WTC11 (cell line): ENCODE measurements around the gene MCM7. TPM values are rescaled to one million over a fixed set of nuclear protein-coding genes. Genes with fewer than 3 reads are reported as not detected.

Experiments used
- ATAC-seq: fragments of 200-7000 bp; cut with Tn5 transposase; 2 replicates; pipeline ENCODE4 v1.10.0; 2021; ENCODE audit warnings: mild to moderate bottlenecking, moderate library complexity
- CTCF ChIA-PET: fragments of 300-600 bp; sonication (Branson Sonifier 250); formaldehyde crosslinking; loops from one replicate; lab custom pipeline; 2021; ENCODE audit warnings: antibody characterized with exemption; lab: Charles Lee
- POLR2A ChIA-PET: fragments of 350-600 bp; sonication (Branson Sonifier 250); formaldehyde crosslinking; loops from one replicate; lab custom pipeline; 2021; ENCODE audit warnings: antibody characterized with exemption; lab: Charles Lee
- DNase-seq: peaks from one replicate; pipeline ENCODE4 v3.0.0; 2021; ENCODE audit warnings: low spot score
- H3K27ac Mint-ChIP-seq: 2 replicates; pipeline ENCODE4 v1.8.0; 2021; ENCODE audit warnings: mixed read lengths
- H3K27me3 Mint-ChIP-seq: 2 replicates; pipeline ENCODE4 v1.8.0; 2021; ENCODE audit warnings: low read depth, mild to moderate bottlenecking, moderate library complexity, mixed read lengths
- H3K36me3 Mint-ChIP-seq: 2 replicates; pipeline ENCODE4 v1.8.0; 2021; ENCODE audit warnings: mixed read lengths
- H3K4me1 Mint-ChIP-seq: 2 replicates; pipeline ENCODE4 v1.8.0; 2022; ENCODE audit warnings: mixed read lengths
- H3K4me3 Mint-ChIP-seq: 2 replicates; pipeline ENCODE4 v1.8.0; 2021; ENCODE audit warnings: mild to moderate bottlenecking, moderate library complexity, mixed read lengths
- H3K9me3 Mint-ChIP-seq: 2 replicates; pipeline ENCODE4 v1.8.0; 2021; ENCODE audit warnings: mixed read lengths
- CBFB ChIP-seq: sonication (generic); formaldehyde crosslinking; IDR thresholded peaks from 2 replicates; pipeline ENCODE4 v1.8.1; 2022; ENCODE audit warnings: mild to moderate bottlenecking, low read depth, missing genetic modification reagents
- E2F4 ChIP-seq: sonication (generic); formaldehyde crosslinking; IDR thresholded peaks from 2 replicates; pipeline ENCODE4 v1.8.1; 2022; ENCODE audit warnings: low read depth, mild to moderate bottlenecking, moderate library complexity, missing genetic modification reagents, borderline replicate concordance
- FOXJ3 ChIP-seq: sonication (generic); formaldehyde crosslinking; IDR thresholded peaks from 2 replicates; pipeline ENCODE4 v1.9.0; 2021; ENCODE audit warnings: missing genetic modification reagents, mild to moderate bottlenecking, borderline replicate concordance
- HMGXB4 ChIP-seq: sonication (generic); formaldehyde crosslinking; IDR thresholded peaks from 2 replicates; pipeline ENCODE4 v1.8.1; 2023; ENCODE audit warnings: mild to moderate bottlenecking, moderate library complexity, missing genetic modification reagents
- KAT7 ChIP-seq: sonication (generic); formaldehyde crosslinking; IDR thresholded peaks from 2 replicates; pipeline ENCODE4 v1.8.1; 2023; ENCODE audit warnings: missing genetic modification reagents, mild to moderate bottlenecking, borderline replicate concordance
- MAX ChIP-seq: sonication (generic); formaldehyde crosslinking; IDR thresholded peaks from 2 replicates; pipeline ENCODE4 v1.8.0; 2022; ENCODE audit warnings: mild to moderate bottlenecking, missing genetic modification reagents
- PRDM15 ChIP-seq: sonication (generic); formaldehyde crosslinking; IDR thresholded peaks from 2 replicates; pipeline ENCODE4 v1.8.0; 2022; ENCODE audit warnings: missing genetic modification reagents
- TEAD4 ChIP-seq: sonication (generic); formaldehyde crosslinking; IDR thresholded peaks from 2 replicates; pipeline ENCODE4 v1.8.0; 2022; ENCODE audit warnings: mild to moderate bottlenecking, missing genetic modification reagents
- USF2 ChIP-seq: sonication (generic); formaldehyde crosslinking; IDR thresholded peaks from 2 replicates; pipeline ENCODE4 v1.8.1; 2023; ENCODE audit warnings: mild to moderate bottlenecking, missing genetic modification reagents, moderate library complexity
- ZMAT4 ChIP-seq: fragments of 250-450 bp; sonication (Bioruptor Pico); IDR thresholded peaks from 2 replicates; pipeline ENCODE4 v1.9.0; 2021; ENCODE audit warnings: mild to moderate bottlenecking
- ZNF281 ChIP-seq: sonication (generic); formaldehyde crosslinking; IDR thresholded peaks from 2 replicates; pipeline ENCODE4 v1.8.0; 2023; ENCODE audit warnings: mild to moderate bottlenecking, missing genetic modification reagents
- ZNF512 ChIP-seq: sonication (generic); formaldehyde crosslinking; IDR thresholded peaks from 2 replicates; pipeline ENCODE4 v1.8.1; 2022; ENCODE audit warnings: missing genetic modification reagents, borderline replicate concordance
- total RNA-seq: library from RNA; stranded (reverse); gene quantifications from 3 replicates; pipeline ENCODE4 v1.2.3, GENCODE V29; 2021

Gene MCM7
- total RNA-seq, 1 experiment from 2014 or later, result 351 TPM

GRCh38 chr7:100059251-100059739, 41.9 kb downstream of the MCM7 start (continued):
- no peak for TF ChIP-seq ZNF512 (CRISPR knock-in tag)
- no peak for TF ChIP-seq CBFB (CRISPR knock-in tag)
- TF ChIP-seq, all 79 proteins: peak for 0

GRCh38 chr7:100057006-100057405, 44.2 kb downstream of the MCM7 start:
- no peaks in the 10 kb centered on the region for H3K9me3 Mint-ChIP-seq
- ChIA-PET CTCF (no interaction called here), POLR2A (no interaction called here)
- H3K4me3 Mint-ChIP-seq, result no peak overlapping the region
- no peak for ATAC-seq
- peaks cover 49% of the 10 kb centered on the region for H3K36me3 Mint-ChIP-seq
- H3K27ac Mint-ChIP-seq, result no peak overlapping the region
- TF ChIP-seq HMGXB4 (CRISPR knock-in tag), result no peak
- no peak for TF ChIP-seq MAX (CRISPR knock-in tag)
- TF ChIP-seq TEAD4 (CRISPR knock-in tag), result no peak
- TF ChIP-seq PRDM15 (CRISPR knock-in tag), result no peak
- TF ChIP-seq USF2, result no peak
- no peak for TF ChIP-seq KAT7 (CRISPR knock-in tag)
- TF ChIP-seq E2F4 (CRISPR knock-in tag), result no peak
- no peak for TF ChIP-seq ZMAT4 (CRISPR knock-in tag)
- TF ChIP-seq ZNF281, result no peak
- no peak for TF ChIP-seq FOXJ3
- TF ChIP-seq, all 79 proteins: peak for 0
- Mint-ChIP-seq H3K27me3 (no peaks in the 10 kb centered on the region), H3K4me1 (no peaks in the 10 kb centered on the region)
- no peak for DNase-seq
